Thyroid gland (tissue), 4 donors: Measurements from ENCODE around the gene DLL1.

ENCODE experiments used
- POLR2A ChIP-seq, 2 donors: fragments of 450-650 bp; IDR thresholded peaks; one replicate each; pipeline ENCODE4 v1.6.1; 2017; ENCODE audit warnings: antibody characterized with exemption in 2 of 2, mild to moderate bottlenecking in 2 of 2, moderate library complexity in 1 of 2
- TF ChIP-seq, protein P1 (sequence below), 6 experiments: fragments of 200-600 bp in 3 of 6; fragments of 450-650 bp in 3 of 6; sonication (generic) in 3 of 6; IDR thresholded peaks; one replicate each; pipeline ENCODE4 v1.5.1; 2016 to 2019; ENCODE audit warnings: antibody characterized with exemption in 6 of 6, mild to moderate bottlenecking in 2 of 6, inconsistent platforms in 1 of 6, moderate library complexity in 1 of 6

DNA sequence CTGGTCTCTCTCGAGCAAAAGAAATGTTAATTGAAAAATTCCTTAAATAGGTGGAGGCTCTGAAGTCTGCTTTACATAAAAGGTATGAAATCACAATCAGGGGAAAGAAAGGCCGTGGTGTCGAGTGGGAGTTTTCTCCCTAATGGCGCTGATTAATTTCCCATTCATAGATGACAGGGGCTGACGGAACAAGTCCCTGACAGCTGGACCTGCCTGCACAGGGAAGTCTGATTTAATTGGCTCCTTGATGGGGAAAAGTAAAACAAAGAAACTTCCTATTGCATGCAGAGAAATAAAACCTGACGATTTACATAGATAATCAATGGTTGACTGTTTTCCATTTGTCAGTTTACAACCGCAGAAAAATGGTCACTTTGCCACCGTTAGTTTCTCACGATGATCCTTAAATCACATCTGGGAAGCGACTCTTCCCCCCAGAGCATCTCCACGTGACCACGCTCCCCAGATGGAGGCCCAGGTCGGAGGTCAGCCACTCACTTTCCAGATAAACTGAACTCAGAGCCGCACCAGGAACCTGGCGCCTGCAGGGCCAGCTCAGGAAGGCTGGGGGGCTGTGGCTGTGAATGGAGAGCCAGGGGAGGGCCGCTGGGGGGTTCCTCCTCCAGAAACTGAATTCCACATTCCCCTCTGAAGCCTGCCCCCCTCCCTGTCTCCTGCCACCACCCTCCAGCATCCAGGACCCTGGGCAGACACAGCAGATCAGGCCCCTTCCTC lies 55.3 kb downstream of the DLL1 start:
- no peak for TF ChIP-seq POLR2A (IDR thresholded peaks at IDR 0.05)
- TF ChIP-seq, protein P1, sequence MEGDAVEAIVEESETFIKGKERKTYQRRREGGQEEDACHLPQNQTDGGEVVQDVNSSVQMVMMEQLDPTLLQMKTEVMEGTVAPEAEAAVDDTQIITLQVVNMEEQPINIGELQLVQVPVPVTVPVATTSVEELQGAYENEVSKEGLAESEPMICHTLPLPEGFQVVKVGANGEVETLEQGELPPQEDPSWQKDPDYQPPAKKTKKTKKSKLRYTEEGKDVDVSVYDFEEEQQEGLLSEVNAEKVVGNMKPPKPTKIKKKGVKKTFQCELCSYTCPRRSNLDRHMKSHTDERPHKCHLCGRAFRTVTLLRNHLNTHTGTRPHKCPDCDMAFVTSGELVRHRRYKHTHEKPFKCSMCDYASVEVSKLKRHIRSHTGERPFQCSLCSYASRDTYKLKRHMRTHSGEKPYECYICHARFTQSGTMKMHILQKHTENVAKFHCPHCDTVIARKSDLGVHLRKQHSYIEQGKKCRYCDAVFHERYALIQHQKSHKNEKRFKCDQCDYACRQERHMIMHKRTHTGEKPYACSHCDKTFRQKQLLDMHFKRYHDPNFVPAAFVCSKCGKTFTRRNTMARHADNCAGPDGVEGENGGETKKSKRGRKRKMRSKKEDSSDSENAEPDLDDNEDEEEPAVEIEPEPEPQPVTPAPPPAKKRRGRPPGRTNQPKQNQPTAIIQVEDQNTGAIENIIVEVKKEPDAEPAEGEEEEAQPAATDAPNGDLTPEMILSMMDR (IDR thresholded peaks at IDR 0.05): no peak
